Measurements from ENCODE around the gene SLC35G3.

- TF ChIP-seq, protein P1, sequence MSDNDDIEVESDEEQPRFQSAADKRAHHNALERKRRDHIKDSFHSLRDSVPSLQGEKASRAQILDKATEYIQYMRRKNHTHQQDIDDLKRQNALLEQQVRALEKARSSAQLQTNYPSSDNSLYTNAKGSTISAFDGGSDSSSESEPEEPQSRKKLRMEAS (IDR thresholded peaks at IDR 0.05) = no peak
- no peak for TF ChIP-seq CTCF (IDR thresholded peaks at IDR 0.05; ENCODE audit: low read depth, low read length, missing input control)
Measured at GRCh38 chr17:35229638-35230037, 35.4 kb upstream of the SLC35G3 start.
